GM18951 (cell line): ENCODE measurements around the gene RIIAD1.

Experiments
- POLR2A ChIP-seq: IDR thresholded peaks from 4 replicates; pipeline ENCODE4 v1.6.1; 2011; ENCODE audit warnings: mild to moderate bottlenecking; ENCODE audit not compliant: insufficient read length, insufficient read depth; ENCODE audit errors: extremely low read depth
- in situ Hi-C: fragments of 300-500 bp; cut with MboI; formaldehyde crosslinking; loops from one replicate; pipeline ENCODE4 v1.12.0; 2022; ENCODE audit warnings: low sequenced_read_pairs, mixed read lengths, inconsistent platforms; ENCODE audit not compliant: unreplicated experiment

The RIIAD1 gene

DNA sequence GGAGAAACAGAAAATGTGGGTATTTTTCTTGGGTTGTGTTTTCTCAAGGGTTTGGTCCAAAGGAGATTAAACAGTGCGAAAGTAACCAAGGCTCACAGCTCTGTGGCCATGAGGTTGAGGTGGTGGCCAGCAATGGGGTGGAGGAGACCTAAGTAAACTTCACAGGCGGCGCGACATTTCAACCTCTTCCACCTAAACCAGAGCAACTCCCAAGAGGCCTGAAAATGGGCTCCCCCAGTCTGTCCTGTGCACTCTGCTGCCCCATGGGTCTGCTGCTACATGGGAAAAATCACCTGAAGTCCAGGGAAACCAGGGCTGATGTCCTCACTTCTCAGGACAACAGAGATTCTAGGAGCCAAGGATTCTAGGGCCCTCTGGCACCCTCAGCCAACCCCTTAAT is 17.1 kb upstream of the RIIAD1 start:
- TF ChIP-seq POLR2A, result no peak
- in situ Hi-C loops, result no loop called here

DNA sequence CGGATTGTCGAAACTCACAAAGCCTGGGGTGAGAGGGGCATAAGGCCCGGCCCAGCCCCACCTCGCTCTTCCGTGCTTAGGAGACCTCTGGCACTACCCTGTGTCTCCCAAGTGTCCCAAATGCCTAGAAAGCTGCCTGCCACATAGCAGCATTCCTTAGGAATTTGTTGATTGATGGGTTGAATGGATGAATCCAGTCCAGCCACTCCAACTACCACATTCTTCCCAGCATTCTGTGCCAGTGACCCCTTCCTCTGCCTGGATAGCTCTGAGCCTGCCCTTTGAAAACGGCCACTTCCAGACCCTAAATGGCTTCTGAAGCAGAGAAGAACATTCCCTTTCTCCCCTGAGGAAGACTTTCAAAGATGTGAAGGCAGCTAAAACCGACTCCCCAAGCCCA is 16.2 kb upstream of the RIIAD1 start:
- no peak for TF ChIP-seq POLR2A
- in situ Hi-C loops, result no loop called here

DNA sequence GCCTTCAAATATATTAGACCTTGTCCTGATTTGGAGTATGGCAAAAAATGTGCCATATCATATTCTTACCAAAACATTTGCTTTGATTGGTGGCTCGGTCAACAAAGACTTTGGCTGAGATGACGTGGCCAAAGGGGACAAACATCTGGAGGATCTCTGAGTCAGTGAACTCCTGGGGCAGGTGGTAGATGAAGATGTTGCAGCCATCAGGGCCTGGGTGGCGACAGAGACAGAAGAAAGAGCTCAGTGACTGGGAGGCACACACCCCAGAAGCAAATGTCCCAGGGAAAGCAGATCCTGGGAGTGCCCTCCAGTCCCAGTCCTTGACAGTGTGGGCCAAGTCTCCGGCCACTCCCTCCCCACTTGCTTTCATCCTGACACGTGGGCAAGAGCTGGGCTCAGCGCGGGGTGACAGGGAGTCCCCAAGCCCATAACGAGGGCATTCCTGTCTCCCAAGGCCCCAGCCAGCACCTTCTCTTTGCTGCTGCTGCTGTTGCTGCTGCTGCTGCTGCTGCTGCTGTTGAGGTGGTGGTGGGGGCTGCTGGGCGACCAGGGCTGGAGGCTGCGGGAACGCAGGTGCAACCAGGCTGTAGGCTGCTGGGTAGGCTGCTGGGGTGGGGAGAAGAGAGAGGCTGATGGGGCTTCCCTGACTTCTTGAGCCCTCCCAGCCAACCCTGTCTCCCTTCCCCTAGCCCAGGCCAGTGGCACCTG is 15.4 kb upstream of the RIIAD1 start:
- no peak for TF ChIP-seq POLR2A
- in situ Hi-C loops, result no loop called here

DNA sequence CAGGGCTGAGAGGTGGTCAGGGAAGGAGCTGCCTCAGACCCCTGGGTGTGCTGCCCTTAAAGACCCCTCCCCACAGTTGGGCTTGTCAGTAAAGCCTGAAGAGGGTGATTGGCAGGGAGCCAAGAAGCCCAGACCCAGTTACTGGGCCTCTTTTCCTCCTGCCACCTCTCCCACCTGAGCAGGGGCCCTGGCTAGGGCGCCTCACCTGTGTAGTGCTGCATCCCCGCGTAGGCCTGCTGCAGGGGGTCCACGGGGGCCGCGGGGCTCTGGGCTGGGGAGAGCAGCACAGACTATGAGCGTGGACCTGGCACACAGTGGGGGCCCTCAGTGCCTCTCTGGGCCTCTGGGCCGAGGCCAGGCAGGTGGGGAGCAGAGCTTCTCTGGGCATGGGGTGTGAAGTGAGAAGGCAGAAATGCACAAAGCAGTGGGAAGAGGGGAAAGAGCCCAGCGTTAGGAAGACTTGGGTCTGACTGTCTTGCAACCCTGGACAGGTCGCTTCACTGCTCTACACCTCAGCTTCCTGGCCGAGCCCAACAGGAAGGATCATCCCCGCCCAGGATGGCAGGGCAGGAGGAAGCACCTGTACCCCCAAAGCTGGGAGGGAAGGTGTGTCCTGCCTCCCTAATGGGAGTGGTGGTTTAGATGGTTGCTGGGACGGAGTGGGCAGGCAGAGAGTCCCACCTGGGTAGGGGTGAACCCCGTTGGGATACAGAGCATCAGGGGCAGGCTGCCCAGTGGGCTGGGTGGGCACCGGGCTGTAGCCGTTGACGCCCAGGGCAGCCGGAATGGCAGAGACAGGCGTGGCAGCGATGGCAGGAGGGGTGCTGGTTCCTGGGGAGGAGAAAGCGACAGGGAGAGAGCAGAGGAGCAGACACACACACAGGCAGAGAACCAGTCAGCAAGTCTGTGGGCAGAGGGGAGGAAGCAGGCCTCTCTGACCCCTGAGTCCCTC is 14.6 kb upstream of the RIIAD1 start:
- no peak for TF ChIP-seq POLR2A
- in situ Hi-C loops, result no loop called here

DNA sequence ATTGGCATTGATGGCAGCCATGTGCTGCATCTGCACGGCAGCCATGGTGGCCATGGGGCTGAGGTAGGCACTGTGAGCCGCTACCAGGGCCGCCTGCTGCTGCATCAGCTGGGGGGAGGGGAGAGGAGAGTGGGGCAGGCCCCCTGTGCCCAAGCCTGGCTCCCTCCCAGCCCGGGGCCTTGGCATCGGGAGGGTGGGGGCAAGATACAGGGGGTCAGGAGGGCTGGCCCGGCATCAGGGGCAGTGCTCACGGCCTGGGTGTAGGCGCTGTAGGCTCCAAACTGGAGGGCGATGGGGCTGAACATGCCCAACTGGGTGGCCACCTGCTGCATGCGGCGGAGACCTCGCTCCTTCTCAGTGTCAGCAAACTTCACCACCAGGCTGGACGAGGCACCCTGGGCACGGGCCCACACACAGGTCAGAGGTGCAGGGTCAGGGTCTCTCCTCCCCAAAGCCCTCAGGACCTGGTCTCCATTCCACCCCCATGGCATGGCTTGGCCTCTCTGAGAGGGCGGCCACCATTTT is 13.7 kb upstream of the RIIAD1 start:
- in situ Hi-C loops, result no loop called here
- TF ChIP-seq POLR2A, result no peak

DNA sequence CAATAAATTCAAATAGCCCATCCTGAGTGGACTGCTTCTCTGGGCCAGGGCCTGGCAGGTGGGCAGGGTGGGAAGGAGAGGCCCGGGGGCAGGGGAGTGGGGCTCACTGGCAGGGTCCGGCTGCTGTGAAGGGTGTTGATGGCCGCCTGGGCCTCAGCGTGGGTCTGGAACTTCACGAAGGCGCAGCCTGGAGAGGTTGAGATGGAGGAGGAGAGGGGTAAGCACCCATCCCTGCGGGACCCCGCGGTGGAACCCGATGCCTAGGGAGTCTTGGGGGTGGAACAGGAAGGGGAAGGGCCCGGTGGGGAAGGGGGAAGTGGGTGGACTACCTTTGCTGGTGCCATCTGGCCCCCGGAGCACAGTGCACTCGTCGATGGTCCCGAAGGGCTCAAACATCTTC is 12.4 kb upstream of the RIIAD1 start:
- no peak for TF ChIP-seq POLR2A
- in situ Hi-C loops, result no loop called here

DNA sequence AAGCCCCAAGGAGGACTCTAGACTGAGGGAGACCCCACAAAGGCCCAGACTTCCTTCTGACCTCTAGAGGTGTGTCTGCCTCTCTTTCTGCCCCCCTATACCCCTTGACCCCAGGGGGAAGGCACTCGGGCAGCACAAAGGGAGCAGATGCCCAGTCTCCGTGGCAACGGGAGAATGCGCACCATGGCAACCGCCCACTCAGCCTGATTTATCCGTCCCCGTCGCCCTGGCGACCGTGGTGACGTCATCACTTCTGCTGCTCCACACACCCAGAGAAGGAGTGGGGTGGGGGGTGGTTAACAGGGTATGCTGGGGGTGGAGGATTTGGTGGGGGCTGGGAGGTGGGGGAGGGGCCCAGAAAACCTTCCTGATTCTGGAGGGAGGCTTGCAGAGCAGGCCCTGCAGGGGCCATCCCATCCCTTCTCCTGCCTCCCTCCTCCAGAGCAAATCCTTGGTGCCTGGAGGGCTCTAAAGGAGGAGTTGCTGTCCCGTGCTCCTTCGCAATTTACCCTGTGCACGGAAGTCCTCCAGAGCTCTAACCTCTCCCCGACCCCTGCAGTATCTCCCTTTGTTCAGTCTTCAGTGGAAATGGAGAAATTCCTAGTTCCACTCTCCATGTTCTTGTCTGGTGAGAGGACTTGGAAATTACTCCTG is 11.0 kb upstream of the RIIAD1 start:
- in situ Hi-C loops, result no loop called here
- TF ChIP-seq POLR2A, result no peak

DNA sequence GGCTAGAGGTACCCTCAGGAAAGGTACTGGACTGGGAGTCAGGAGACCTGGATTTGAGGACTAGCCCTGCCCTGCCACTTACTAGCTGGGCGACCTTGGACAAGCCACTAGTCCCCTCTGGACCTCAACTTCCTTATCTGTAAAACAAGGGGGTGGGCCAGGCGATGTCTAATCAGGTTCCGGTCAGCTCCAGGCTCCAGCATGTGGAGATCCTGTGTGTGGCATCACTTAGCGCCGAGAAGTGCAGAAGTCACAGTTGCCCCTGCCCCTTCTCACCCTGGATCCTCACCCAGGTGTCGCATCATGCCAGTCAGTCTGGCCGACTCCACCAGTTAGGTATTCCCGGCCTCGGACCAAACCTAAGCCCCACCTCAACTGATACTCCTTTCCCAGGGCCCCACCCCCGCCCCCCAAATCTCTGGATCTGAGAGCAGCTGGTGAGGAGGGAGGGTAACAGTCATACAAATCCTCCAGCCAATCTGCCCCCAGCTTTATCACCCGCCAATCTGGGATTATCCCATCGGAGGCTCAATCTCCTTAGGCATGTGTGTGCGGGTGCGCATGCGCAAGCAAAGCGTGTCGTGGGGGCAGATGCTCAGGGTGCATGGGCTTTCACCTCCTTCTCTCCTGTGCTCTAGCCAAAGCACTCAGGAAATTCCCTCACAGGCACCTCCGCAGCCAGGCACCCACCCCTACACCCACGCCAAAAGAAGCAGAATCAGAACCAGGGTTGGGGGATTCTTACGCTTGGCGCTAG is 10.1 kb upstream of the RIIAD1 start:
- in situ Hi-C loops, result no loop called here
- no peak for TF ChIP-seq POLR2A

DNA sequence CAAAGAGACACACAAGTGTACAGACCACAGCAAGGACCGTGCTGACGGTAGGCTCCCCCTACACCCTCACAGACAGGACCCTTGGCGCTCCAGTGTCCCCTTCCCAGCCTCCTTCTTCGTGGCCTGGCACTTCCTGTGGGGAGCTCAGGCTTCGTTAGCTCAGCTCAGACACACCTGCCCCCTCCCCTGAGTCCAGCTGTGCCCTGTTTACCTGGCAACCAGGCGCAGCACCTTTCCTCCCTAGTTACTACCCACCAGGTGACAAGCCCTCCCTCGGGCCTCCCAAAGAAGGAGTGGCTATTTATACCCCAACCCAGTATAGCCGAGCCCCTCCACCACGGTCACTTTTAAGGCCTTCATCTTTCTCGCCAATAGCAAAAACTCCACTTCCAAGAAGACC is 9.4 kb upstream of the RIIAD1 start:
- in situ Hi-C loops, result no loop called here
- TF ChIP-seq POLR2A, result no peak

DNA sequence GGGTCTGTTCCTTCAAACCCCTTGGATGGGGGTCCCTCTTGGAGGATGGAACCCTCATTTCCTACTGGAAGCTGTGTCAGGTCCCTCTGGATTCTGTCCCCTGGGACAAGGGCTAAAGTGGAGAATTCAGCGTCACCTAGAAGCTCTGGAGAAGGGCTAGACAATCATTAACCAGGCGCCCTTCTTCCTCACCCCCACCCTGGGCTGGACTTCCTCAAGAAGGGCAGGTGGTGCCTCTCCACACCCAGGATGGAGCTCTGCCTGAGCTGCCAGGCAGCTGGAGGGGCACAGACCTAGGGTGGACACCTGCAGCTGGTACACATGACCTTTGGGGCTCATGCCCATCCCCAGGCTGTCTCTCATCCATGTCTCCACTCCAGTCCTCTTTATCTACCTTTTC is 8.3 kb upstream of the RIIAD1 start:
- TF ChIP-seq POLR2A, result no peak
- in situ Hi-C loops, result no loop called here

DNA sequence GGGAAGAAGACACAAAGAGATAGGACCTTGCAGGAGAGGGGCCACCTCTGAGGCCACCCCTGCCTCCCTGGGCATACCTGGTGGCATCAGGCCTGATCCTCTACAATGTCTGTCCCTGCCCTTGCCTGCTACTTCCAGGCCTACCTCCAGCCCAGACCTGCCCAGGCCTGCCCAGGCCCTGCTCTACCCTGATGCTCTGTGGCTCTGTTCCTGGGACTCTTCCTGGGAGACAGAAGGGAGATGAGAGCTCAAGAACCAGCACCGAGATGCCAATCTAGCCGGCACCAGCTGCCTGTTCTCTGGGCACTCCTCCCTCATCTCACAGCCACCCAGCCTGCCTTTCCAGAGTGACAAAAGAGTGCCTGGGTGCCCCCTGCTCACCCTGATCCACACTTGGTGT is 7.4 kb upstream of the RIIAD1 start:
- in situ Hi-C loops, result no loop called here
- TF ChIP-seq POLR2A, result no peak

DNA sequence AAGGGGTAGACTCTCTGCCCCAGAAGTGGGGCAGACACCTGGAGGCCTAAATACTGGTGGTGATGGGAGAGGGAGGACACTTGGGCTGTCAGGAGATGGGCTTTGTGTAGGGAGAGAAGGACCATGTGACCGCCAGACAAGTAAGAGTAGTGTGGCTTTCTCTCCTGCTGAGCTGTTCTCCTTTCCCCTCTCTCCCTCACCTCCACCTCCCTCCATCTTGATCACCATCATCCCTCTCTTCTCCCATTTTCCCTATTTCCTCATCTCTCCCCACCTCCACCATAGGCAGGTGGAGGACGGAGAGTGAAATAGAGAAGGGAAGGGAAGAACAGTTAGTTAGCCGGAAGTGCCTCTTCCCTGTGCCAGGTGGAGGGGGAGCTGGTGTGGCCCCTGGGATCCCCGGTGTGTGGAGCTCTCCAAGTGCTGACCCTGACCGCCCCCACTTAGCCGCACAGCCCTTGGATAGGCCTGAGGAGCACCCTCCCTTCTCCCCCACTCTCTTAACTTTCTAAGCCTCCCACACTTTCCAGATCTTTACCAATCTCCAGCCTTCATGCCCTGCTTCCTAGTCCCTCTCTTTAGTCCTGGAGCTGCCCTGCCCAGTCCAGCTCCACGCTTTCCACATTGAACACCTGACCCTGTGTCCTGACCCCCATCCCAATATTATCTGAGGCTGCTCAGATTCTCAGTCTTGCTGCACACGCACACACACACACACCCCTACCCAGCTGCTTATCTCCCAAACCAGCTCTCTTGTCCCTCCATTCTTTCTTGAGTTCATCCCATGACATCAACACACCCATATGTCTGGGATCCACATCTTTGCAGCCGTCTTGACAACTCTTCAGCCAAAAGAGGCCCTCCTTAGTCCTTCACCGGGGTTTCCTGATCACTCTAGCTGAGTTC is 6.2 kb upstream of the RIIAD1 start:
- in situ Hi-C loops, result no loop called here
- no peak for TF ChIP-seq POLR2A

DNA sequence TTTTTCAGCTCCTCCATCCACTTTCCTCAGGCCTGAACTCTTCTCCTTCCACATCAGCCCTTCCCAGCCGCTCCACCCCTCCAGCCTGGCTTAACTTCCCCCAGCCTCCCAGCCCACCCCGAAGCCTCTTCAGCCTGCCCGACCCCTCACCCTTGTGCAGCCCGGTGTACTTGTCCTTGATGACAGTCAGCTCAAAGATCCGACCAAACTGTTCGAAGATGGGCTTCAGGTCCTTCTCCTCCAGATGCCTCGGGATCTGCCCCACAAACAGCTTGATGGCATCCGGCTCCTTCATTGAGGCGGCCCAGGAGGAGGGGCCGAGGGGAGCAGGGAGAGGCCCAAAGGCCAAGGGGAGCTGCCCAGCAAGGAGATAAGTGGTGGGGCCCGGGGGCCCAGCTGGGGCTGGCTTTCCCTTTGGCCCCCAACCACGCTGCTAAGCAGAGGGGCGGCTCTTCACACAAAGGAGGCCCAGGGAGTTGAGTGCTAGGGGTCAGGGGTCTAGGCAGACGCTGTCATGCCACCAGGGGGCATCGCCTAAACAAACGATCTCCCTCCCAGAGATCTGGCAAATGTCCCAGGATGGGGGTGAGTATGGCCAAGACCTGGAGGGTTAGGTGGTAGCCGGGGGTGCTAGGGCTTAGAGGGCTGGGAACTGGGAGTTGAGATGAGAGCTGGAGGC is 5.5 kb upstream of the RIIAD1 start:
- TF ChIP-seq POLR2A, result no peak
- in situ Hi-C loops, result no loop called here
